ENCODE data around the gene POLE4. TPM values are rescaled to one million over a fixed set of nuclear protein-coding genes. Genes with fewer than 3 reads are reported as not detected.

The POLE4 gene
- total and polyA plus RNA-seq, 3 donors from 2014 or later: 28.0 to 66.1 (median 37.8) TPM

DNA sequence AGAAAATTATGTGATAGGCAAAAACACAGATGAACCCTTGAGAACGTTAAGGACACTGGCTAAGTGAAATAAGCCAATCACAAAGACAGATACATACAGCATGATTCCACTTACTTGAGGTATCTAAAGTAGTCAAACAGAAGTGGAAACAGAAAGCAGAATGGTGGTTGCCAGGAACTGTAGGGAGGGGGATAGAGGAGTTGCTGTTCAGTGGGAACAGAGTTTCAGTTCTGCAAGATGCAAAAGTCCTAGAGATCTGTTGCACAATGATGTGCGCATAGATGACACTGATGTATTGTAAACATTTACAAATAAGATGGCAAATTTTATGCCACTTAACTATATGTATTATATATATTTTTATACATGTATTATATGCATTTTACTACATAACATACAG lies 59.7 kb downstream of the POLE4 start:
- no peak overlapping the region for H3K4me3 ChIP-seq
- WGBS, 2 donors: 80 to 86% methylated on average over 2 of the region's 2 CpGs
- no peaks in the 10 kb centered on the region for H3K36me3 ChIP-seq (ENCODE audit: low read depth, missing control alignments)
- H3K4me1 ChIP-seq: no peaks in the 10 kb centered on the region
- intact Hi-C loops (cut with DNase I; ENCODE audit: low total_unique reads): no loop called here
- no peak overlapping the region for H3K27ac ChIP-seq
- no peaks in the 10 kb centered on the region for H3K9me3 ChIP-seq
- DNase-seq: no peak
- no peaks in the 10 kb centered on the region for H3K27me3 ChIP-seq
- no peak for TF ChIP-seq POLR2A (IDR thresholded peaks at IDR 0.05)
- TF ChIP-seq, protein P1, sequence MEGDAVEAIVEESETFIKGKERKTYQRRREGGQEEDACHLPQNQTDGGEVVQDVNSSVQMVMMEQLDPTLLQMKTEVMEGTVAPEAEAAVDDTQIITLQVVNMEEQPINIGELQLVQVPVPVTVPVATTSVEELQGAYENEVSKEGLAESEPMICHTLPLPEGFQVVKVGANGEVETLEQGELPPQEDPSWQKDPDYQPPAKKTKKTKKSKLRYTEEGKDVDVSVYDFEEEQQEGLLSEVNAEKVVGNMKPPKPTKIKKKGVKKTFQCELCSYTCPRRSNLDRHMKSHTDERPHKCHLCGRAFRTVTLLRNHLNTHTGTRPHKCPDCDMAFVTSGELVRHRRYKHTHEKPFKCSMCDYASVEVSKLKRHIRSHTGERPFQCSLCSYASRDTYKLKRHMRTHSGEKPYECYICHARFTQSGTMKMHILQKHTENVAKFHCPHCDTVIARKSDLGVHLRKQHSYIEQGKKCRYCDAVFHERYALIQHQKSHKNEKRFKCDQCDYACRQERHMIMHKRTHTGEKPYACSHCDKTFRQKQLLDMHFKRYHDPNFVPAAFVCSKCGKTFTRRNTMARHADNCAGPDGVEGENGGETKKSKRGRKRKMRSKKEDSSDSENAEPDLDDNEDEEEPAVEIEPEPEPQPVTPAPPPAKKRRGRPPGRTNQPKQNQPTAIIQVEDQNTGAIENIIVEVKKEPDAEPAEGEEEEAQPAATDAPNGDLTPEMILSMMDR (IDR thresholded peaks at IDR 0.05): no peak

Other genes with a start within 250 kb of the POLE4 start
- gene HK2, start 124.5 kb upstream of the POLE4 start, total RNA-seq: 100 to 1,000 TPM; 142 to 164 TPM
- 83.5 TPM for gene HK2, start 124.5 kb upstream of the POLE4 start, polyA plus RNA-seq (ENCODE audit: insufficient read depth, low read depth, low replicate concordance)
- gene TACR1, start 240.9 kb downstream of the POLE4 start, total RNA-seq: under 1 TPM; 0.06 to 0.47 TPM
- gene TACR1, start 240.9 kb downstream of the POLE4 start, polyA plus RNA-seq (ENCODE audit: insufficient read depth, low read depth, low replicate concordance): 0.38 TPM

Measured in testis (tissue), 3 donors.